HFFc6 (cell line): ENCODE measurements around the gene CTNNA2. TPM values are rescaled to one million over a fixed set of nuclear protein-coding genes. Genes with fewer than 3 reads are reported as not detected.

Experiments used
- DNase-seq: peaks from one replicate; pipeline ENCODE4 v3.0.0-alpha.2; 2018
- H3K27ac Mint-ChIP-seq: 2 replicates; pipeline ENCODE4 v1.8.0; 2020; ENCODE audit warnings: mild to moderate bottlenecking, mixed read lengths
- H3K27me3 Mint-ChIP-seq: 2 replicates; pipeline ENCODE4 v1.8.0; 2021; ENCODE audit warnings: mild to moderate bottlenecking, moderate library complexity, mixed read lengths; ENCODE audit not compliant: insufficient read depth
- H3K36me3 Mint-ChIP-seq: 2 replicates; pipeline ENCODE4 v1.8.0; 2021; ENCODE audit warnings: low read depth, mixed read lengths
- H3K4me1 Mint-ChIP-seq: 2 replicates; pipeline ENCODE4 v1.8.0; 2020; ENCODE audit warnings: low read depth, mixed read lengths
- H3K4me3 Mint-ChIP-seq: 2 replicates; pipeline ENCODE4 v1.8.0; 2020; ENCODE audit warnings: mild to moderate bottlenecking, moderate library complexity, mixed read lengths
- H3K9me3 Mint-ChIP-seq: 2 replicates; pipeline ENCODE4 v1.8.0; 2020; ENCODE audit warnings: mild to moderate bottlenecking, mixed read lengths
- total RNA-seq, 6 experiments: library from RNA; stranded (reverse); fragmentation: NEBNext Ultra II Directional; extraction: Animal tissue kit (Norgen Biotek cat#: 25700); gene quantifications; 2 replicates in 1 of 6; 3 replicates in 5 of 6; pipeline ENCODE4 v1.2.3, GENCODE V29; 2021
- TF ChIP-seq, protein P1 (sequence below): fragments of 200-600 bp; sonication (generic); IDR thresholded peaks from 2 replicates; pipeline ENCODE4 v1.5.0; 2021; ENCODE audit warnings: antibody characterized with exemption, mild to moderate bottlenecking

Gene CTNNA2
- total RNA-seq, 6 experiments from 2014 or later = not detected

DNA sequence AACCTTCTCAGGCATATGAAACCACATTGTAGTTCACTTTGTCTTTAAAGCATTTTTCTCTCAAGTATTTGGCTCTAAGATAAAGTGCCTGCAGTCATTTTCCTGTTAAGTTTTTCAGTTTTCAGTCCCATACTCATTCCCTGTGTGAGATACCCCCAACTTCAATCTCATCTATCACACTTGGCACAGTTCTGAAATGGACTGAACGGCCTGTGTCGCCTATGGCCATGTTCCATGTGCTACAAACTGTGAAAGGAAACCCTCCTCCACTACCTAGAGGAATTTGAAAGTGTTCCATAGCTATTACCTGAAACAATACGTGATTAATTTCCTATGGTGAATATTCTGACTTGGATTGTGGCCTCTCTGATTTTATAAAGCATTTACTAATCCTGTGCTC is 319.1 kb downstream of the CTNNA2 start:
- Mint-ChIP-seq H3K9me3 (no peaks in the 10 kb centered on the region), H3K36me3 (no peaks in the 10 kb centered on the region), H3K27me3 (no peaks in the 10 kb centered on the region), H3K4me1 (no peaks in the 10 kb centered on the region), H3K4me3 (no peak overlapping the region), H3K27ac (no peak overlapping the region)
- no peak for DNase-seq
- TF ChIP-seq, protein P1, sequence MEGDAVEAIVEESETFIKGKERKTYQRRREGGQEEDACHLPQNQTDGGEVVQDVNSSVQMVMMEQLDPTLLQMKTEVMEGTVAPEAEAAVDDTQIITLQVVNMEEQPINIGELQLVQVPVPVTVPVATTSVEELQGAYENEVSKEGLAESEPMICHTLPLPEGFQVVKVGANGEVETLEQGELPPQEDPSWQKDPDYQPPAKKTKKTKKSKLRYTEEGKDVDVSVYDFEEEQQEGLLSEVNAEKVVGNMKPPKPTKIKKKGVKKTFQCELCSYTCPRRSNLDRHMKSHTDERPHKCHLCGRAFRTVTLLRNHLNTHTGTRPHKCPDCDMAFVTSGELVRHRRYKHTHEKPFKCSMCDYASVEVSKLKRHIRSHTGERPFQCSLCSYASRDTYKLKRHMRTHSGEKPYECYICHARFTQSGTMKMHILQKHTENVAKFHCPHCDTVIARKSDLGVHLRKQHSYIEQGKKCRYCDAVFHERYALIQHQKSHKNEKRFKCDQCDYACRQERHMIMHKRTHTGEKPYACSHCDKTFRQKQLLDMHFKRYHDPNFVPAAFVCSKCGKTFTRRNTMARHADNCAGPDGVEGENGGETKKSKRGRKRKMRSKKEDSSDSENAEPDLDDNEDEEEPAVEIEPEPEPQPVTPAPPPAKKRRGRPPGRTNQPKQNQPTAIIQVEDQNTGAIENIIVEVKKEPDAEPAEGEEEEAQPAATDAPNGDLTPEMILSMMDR = no peak

DNA sequence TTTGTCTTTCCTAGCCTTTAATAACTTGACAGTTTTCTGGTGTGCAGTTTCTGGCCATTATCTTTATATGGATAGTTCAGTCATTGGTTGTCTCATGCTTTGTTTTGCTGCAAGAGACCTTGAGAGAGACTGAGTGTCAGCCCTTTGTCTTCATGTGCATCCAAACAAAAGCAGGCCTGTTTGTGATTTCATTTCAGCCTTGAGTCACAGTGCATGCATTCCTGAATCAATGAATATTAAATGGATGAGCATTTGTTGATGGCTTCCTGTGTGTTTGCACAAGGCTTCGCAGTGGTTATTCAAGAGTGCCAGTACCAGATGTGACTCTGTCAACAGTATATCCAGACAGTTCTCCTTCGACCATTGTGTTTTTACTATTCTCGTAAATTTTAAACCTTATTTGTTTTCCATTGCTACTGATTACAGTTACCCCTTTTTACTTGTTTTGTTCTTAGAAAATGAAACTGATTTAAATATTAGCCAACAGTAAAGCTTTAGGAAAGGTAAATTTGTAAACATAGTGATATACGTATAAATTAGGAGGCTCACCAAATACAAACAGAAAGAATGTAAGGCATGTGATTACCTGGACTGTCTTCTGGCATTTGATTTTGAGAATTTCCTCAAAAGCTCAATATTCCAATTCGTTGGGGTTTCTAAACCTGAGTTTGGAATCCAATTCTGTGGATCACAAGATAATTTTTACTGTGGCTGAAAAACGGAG is 319.8 kb downstream of the CTNNA2 start:
- no peak for DNase-seq
- Mint-ChIP-seq H3K4me3 (no peak overlapping the region), H3K27me3 (no peaks in the 10 kb centered on the region), H3K9me3 (no peaks in the 10 kb centered on the region), H3K36me3 (no peaks in the 10 kb centered on the region), H3K4me1 (no peaks in the 10 kb centered on the region), H3K27ac (no peak overlapping the region)
- TF ChIP-seq, protein P1 = no peak

DNA sequence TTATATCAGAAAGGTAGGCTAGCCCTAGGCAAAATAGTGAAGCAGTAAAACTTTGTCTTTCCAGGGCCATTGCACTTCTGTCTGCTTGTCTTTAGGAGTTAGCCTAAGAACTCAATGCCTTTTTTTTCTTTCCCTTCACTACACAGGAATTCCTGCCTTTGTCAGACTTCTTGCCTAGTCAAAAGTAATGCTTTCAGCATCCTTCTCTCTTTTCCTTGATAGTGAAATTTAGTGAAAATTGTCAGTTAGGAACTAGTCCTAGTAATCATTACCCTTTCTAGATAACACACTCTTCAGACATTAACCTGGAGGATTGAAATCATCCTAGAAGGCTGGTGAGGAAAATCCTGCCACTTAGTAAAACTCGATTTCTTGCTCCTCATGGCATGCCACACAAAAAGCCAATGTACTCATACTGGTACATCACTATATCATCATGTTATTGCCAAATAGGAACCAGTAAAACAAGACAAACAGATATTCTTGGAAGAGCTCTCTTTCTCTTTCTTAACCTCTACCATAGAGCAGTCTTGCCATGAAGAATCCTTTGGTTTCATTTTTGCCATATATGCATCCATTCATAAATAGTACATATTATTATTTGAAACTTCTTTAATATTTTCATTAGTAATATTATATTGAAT is 320.5 kb downstream of the CTNNA2 start:
- H3K36me3 Mint-ChIP-seq = no peaks in the 10 kb centered on the region
- H3K27me3 Mint-ChIP-seq = no peaks in the 10 kb centered on the region
- no peak overlapping the region for H3K27ac Mint-ChIP-seq
- TF ChIP-seq, protein P1 = no peak
- no peak overlapping the region for H3K4me3 Mint-ChIP-seq
- no peak for DNase-seq
- H3K4me1 Mint-ChIP-seq = no peaks in the 10 kb centered on the region
- no peaks in the 10 kb centered on the region for H3K9me3 Mint-ChIP-seq

DNA sequence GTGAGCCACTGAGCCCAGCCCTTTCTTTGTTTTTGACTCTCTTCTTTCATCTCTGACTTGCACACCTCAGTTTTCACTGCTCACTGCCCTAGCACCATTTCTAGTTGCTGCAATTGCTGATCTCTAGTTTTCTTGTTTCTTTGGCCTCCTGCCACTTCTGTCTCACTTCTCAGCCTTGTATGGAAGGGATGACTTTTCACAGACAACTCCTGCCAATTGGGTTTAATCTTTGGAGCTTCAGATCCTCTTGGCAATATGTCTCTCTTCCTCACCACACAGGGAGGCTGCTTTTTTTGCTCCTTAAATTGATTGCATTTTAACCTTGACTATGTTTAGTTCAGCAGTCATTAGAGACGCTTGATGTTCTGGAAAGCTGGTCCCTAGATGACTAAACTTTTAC is 323.1 kb downstream of the CTNNA2 start:
- H3K27me3 Mint-ChIP-seq = no peaks in the 10 kb centered on the region
- no peaks in the 10 kb centered on the region for H3K36me3 Mint-ChIP-seq
- H3K9me3 Mint-ChIP-seq = no peaks in the 10 kb centered on the region
- H3K4me1 Mint-ChIP-seq = no peaks in the 10 kb centered on the region
- no peak overlapping the region for H3K27ac Mint-ChIP-seq
- DNase-seq = no peak
- no peak overlapping the region for H3K4me3 Mint-ChIP-seq
- TF ChIP-seq, protein P1 = no peak

DNA sequence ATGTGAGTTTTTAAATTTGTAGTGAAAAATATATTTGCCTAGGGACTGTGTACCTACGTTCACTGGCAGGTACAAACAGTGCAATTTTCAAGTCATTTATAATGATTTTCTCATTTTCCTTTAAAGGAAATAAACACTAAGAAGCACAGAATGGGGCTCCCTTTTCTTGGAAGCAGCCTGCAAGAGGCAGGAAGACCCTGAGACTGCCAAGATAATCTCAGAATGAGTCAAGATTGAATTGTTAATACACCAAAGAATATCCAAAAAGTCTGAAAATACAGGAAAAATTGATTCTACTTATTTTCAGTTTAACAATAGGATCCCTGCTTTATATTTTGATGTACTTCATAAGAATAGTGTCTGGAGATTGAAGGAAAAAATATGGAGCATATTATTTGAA is 331.2 kb downstream of the CTNNA2 start:
- Mint-ChIP-seq H3K27ac (no peak overlapping the region), H3K36me3 (no peaks in the 10 kb centered on the region), H3K4me1 (no peaks in the 10 kb centered on the region), H3K27me3 (peaks cover 2% of the 10 kb centered on the region; the same call in 1 of the 2 replicates), H3K9me3 (no peaks in the 10 kb centered on the region), H3K4me3 (no peak overlapping the region)
- TF ChIP-seq, protein P1 = no peak
- DNase-seq = no peak
